Spleen (tissue), 11 donors: Measurements from ENCODE around the gene PRKG1. TPM values are rescaled to one million over a fixed set of nuclear protein-coding genes. Genes with fewer than 3 reads are reported as not detected.

Experiments used
- DNase-seq: peaks from one replicate; pipeline ENCODE4 v3.0.0-alpha.2; 2020
- H3K27ac ChIP-seq, 8 donors: fragments of 200-600 bp; sonication (generic) in 7 of 8; 1 replicate in 4 of 8; 2 replicates in 4 of 8; pipeline versions ENCODE4 v1.5.0 to v1.8.0; 2016 to 2021; ENCODE audit warnings: inconsistent platforms in 4 of 8, mild to moderate bottlenecking in 4 of 8, moderate library complexity in 1 of 8
- H3K27me3 ChIP-seq, 7 donors: fragments of 200-600 bp; sonication (generic) in 6 of 7; replicated peaks in 1 of 7; 1 replicate in 4 of 7; 2 replicates in 3 of 7; pipeline versions ENCODE4 v1.5.0 to v1.8.0; 2016 to 2021; ENCODE audit warnings: inconsistent platforms in 3 of 7, mild to moderate bottlenecking in 1 of 7
- H3K36me3 ChIP-seq, 6 donors: fragments of 200-600 bp; sonication (generic) in 5 of 6; 1 replicate in 4 of 6; 2 replicates in 2 of 6; pipeline versions ENCODE4 v1.5.0 to v1.8.0; 2016 to 2021; ENCODE audit warnings: inconsistent platforms in 2 of 6
- H3K4me1 ChIP-seq, 6 donors: fragments of 200-600 bp; sonication (generic) in 5 of 6; 1 replicate in 3 of 6; 2 replicates in 3 of 6; pipeline versions ENCODE4 v1.5.0 to v1.8.0; 2016 to 2021; ENCODE audit warnings: inconsistent platforms in 3 of 6
- H3K4me3 ChIP-seq, 8 donors: fragments of 200-600 bp; sonication (generic) in 7 of 8; 1 replicate in 4 of 8; 2 replicates in 4 of 8; pipeline versions ENCODE4 v1.5.0 to v1.8.0; 2016 to 2021; ENCODE audit warnings: inconsistent platforms in 4 of 8, mild to moderate bottlenecking in 4 of 8, moderate library complexity in 2 of 8
- H3K9me3 ChIP-seq, 8 donors: fragments of 200-600 bp; sonication (generic) in 7 of 8; 1 replicate in 4 of 8; 2 replicates in 4 of 8; pipeline versions ENCODE4 v1.5.0 to v1.8.0; 2016 to 2021; ENCODE audit warnings: inconsistent platforms in 4 of 8
- POLR2A ChIP-seq, 3 donors: fragments of 450-650 bp; IDR thresholded peaks; one replicate each; pipeline ENCODE4 v1.5.1; 2017; ENCODE audit warnings: antibody characterized with exemption in 3 of 3, mild to moderate bottlenecking in 1 of 3
- POLR2AphosphoS5 ChIP-seq, 3 donors: sonication (generic); formaldehyde crosslinking; IDR thresholded peaks; one replicate each; pipeline ENCODE4 v1.5.1; 2017; ENCODE audit warnings: antibody characterized with exemption in 3 of 3
- WGBS, 5 donors: extraction: QIAGEN DNeasy Blood & Tissue Kit in 3 of 5; methylation state at CpG; one replicate each; pipeline versions ENCODE4 v1.1.5 to v1.1.7; 2013 to 2018; 5-methylcytosine and 5-hydroxymethylcytosine counted together
- intact Hi-C: fragments of 100-400 bp; cut with DNase I; formaldehyde crosslinking; loops from one replicate; pipeline ENCODE4 v1.15.0; 2023; ENCODE audit warnings: low total_unique reads
- polyA plus RNA-seq, 3 donors: library from polyadenylated mRNA; stranded (reverse); fragments of 200-250 nt; gene quantifications; one replicate each; pipeline ENCODE4 v1.2.1, GENCODE V29; 2013
- total RNA-seq, 7 donors: library from RNA; depleted of rRNA in 3 of 7; stranded (reverse); fragments of >200 nt in 3 of 7; fragmentation: NEBNext Ultra II Directional in 4 of 7; extraction: Animal tissue kit (Norgen Biotek cat#: 25700) in 4 of 7; gene quantifications; one replicate each; pipeline versions ENCODE4 v1.1.0 to v1.2.1, GENCODE V29; 2016 to 2021
- TF ChIP-seq, protein P1 (sequence below), 11 experiments: fragments of 200-600 bp in 7 of 11; fragments of 450-650 bp in 4 of 11; sonication (generic) in 4 of 11; IDR thresholded peaks in 8 of 11; conservative IDR thresholded peaks in 3 of 11; 1 replicate in 7 of 11; 2 replicates in 4 of 11; pipeline versions ENCODE4 v1.4.0 to v1.8.0; 2016 to 2021; ENCODE audit warnings: antibody characterized with exemption in 11 of 11, inconsistent platforms in 4 of 11, mild to moderate bottlenecking in 1 of 11
- donor health status: healthy with polysubstance abuse.
- donor health status: DM: no; HTN: no; CAD: no; lungs with moderate emphysema.
- donor health status: DM: no; HTN: no; CAD: no.
- donor health status: Bipolar disorder and iron deficiency.
- donor health status: healthy.
- donor health status: DM: no; HTN: no; CAD: no.
- donor health status: DM: yes; HTN: yes; CAD: no.

Gene PRKG1
- total and polyA plus RNA-seq, 10 donors, result 0.65 to 10.5 (median 7.2) TPM

DNA sequence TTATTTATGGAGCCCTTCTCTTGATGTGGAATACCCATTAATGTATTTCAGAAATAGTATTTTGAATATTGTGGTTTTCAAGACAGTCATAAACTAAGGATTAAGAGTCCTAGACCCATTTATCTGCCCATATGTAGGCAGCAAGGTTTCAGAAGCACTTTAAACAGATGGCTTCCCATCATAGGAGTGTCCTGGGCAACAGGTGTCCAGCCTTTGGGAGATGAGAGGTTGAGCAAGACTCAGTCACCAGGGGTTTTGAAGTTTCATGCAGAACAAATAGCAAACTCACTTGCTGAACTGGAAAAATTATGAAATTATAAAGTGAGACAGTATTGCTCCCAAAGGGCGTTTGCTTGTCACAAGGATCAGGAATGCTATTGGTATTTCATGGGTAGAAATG is 818.0 kb downstream of the PRKG1 start:
- intact Hi-C loops, result no loop called here
- 53 to 82% (median 68%) methylated on average over 1 of the region's 1 CpG for WGBS, 5 donors
- Histone ChIP-seq H3K4me1 (no peaks in the 10 kb centered on the region), H3K27me3 (no peaks in the 10 kb centered on the region), H3K9me3 (peaks cover 0 to 3% (median 0%) of the 10 kb centered on the region in 8 donors), H3K36me3 (no peaks in the 10 kb centered on the region), H3K4me3 (no peak overlapping the region), H3K27ac (no peak overlapping the region)
- no peak for DNase-seq
- no peak for TF ChIP-seq POLR2A (IDR thresholded peaks at IDR 0.05)
- no peak for TF ChIP-seq POLR2AphosphoS5 (IDR thresholded peaks at IDR 0.05)
- TF ChIP-seq, protein P1, sequence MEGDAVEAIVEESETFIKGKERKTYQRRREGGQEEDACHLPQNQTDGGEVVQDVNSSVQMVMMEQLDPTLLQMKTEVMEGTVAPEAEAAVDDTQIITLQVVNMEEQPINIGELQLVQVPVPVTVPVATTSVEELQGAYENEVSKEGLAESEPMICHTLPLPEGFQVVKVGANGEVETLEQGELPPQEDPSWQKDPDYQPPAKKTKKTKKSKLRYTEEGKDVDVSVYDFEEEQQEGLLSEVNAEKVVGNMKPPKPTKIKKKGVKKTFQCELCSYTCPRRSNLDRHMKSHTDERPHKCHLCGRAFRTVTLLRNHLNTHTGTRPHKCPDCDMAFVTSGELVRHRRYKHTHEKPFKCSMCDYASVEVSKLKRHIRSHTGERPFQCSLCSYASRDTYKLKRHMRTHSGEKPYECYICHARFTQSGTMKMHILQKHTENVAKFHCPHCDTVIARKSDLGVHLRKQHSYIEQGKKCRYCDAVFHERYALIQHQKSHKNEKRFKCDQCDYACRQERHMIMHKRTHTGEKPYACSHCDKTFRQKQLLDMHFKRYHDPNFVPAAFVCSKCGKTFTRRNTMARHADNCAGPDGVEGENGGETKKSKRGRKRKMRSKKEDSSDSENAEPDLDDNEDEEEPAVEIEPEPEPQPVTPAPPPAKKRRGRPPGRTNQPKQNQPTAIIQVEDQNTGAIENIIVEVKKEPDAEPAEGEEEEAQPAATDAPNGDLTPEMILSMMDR (IDR thresholded peaks at IDR 0.05 in 8 of 11, conservative IDR thresholded peaks at IDR 0.05 in 3 of 11), result no peak

DNA sequence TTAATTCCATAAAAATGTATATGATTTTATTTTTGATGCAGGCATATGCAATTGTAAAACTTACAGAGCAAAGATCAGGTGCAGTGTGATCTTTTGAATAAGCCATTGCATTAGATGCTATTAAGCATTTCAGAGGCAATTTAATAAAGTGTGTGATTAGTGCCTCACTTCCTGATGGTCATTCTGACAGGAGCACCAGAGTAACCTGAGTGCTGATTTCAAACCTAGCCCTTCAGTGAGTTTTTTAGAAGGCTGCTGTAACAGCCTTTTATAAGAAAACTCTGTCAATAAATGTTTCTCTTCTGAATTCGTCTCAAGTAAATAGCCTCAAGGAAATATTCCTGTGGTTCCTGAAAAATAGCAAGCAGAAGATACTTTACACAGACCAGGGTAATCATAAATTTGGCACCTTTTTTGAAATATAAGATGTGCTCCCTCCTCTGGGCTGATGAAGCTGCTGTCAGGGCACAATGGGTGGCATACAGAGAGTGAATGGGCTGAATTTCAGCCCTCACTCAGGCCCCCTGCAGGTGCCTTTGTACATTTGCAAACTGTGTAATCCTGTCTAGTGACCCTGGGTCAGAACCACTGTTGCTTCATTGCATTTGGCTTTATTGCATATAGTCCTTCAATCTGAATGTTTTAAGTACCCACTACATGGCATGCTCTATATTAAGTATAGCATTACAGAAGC is 818.8 kb downstream of the PRKG1 start:
- DNase-seq, result no peak
- peaks cover 0 to 3% (median 0%) of the 10 kb centered on the region in 8 donors for H3K9me3 ChIP-seq
- no peaks in the 10 kb centered on the region for H3K36me3 ChIP-seq
- TF ChIP-seq POLR2AphosphoS5 (IDR thresholded peaks at IDR 0.05), result no peak
- TF ChIP-seq POLR2A (IDR thresholded peaks at IDR 0.05), result no peak
- TF ChIP-seq, protein P1 (IDR thresholded peaks at IDR 0.05 in 8 of 11, conservative IDR thresholded peaks at IDR 0.05 in 3 of 11), result no peak
- no peaks in the 10 kb centered on the region for H3K4me1 ChIP-seq
- intact Hi-C loops, result no loop called here
- H3K27ac ChIP-seq, result no peak overlapping the region
- H3K4me3 ChIP-seq, result no peak overlapping the region
- no peaks in the 10 kb centered on the region for H3K27me3 ChIP-seq
- 69 to 97% (median 82%) methylated on average over 1 of the region's 1 CpG for WGBS, 5 donors

DNA sequence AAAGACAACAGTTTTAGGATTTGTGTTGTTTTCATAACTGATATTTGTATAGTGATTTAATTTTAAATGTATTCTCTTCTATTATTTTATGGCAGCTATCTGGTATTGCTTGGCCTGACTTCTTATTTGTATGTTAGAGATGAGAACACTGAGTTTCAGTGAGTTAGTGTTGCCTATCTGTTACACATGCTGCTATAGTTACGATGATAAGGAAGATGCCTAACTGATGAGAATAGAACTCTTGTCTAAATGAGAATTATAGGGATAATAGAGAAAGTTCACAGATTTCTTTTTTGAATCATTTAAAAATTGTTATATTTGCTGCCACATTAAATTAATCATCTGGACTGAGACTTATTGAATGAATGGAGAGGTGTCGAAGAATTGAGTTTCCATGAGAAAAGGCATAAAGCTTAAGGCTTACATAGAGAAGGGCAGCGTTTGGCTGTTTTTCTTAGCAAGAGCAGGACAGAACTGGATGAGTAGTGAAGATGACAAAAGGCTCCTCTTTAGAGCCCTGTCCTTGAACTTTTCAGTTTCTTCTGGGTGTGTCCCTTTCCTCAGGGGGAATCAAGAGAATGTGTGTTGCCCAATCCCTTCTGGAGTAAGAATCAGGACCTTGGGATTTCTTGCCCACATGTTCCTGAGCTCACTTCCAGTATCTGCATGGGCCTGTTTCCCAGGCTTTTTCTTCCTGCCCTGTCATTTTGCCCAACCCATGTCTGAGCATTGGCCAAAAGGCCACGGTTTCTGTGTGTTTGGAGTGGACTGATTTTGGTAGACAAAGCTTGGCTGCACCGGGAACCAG is 820.7 kb downstream of the PRKG1 start:
- TF ChIP-seq POLR2A (IDR thresholded peaks at IDR 0.05) (no peak), POLR2AphosphoS5 (IDR thresholded peaks at IDR 0.05) (no peak)
- TF ChIP-seq, protein P1 (IDR thresholded peaks at IDR 0.05 in 8 of 11, conservative IDR thresholded peaks at IDR 0.05 in 3 of 11), result no peak
- Histone ChIP-seq H3K36me3 (no peaks in the 10 kb centered on the region), H3K4me3 (no peak overlapping the region), H3K27ac (no peak overlapping the region), H3K4me1 (no peaks in the 10 kb centered on the region), H3K27me3 (no peaks in the 10 kb centered on the region), H3K9me3 (no peaks in the 10 kb centered on the region)
- no peak for DNase-seq
- WGBS, 5 donors, result 73 to 86% (median 82%) methylated on average over 5 of the region's 5 CpGs
- intact Hi-C loops, result no loop called here

DNA sequence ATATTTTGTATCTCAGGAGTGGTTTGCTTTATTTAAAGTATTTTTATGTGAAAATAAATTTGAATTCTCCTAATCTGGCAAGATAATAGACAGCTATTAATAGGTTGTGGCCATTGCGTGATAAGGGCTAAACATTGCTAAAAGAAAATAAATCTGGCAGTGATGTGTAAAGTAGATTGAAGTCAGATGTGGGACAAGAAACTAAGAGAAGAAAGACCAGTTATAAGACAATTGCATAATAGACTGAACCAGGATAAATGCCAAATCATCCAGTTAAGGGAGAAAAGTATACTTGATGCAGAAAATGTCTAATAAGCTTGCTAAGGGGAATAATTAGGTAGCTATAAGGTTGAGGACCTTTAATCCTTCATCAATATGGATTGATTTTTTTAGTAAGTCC is 822.6 kb downstream of the PRKG1 start:
- Histone ChIP-seq H3K27me3 (no peaks in the 10 kb centered on the region), H3K27ac (no peak overlapping the region), H3K36me3 (no peaks in the 10 kb centered on the region), H3K4me3 (no peak overlapping the region), H3K4me1 (no peaks in the 10 kb centered on the region), H3K9me3 (no peaks in the 10 kb centered on the region)
- no peak for DNase-seq
- no peak for TF ChIP-seq POLR2AphosphoS5 (IDR thresholded peaks at IDR 0.05)
- TF ChIP-seq, protein P1 (IDR thresholded peaks at IDR 0.05 in 8 of 11, conservative IDR thresholded peaks at IDR 0.05 in 3 of 11), result no peak
- no peak for TF ChIP-seq POLR2A (IDR thresholded peaks at IDR 0.05)
- intact Hi-C loops, result no loop called here
- 78 to 86% (median 82%) methylated on average over 1 of the region's 1 CpG for WGBS, 5 donors
